Uterus (tissue), 4 donors: Measurements from ENCODE around the gene ZSCAN22. TPM values are rescaled to one million over a fixed set of nuclear protein-coding genes. Genes with fewer than 3 reads are reported as not detected.
"Not testable (repeated sequence)": the region's sequence is repeated elsewhere in the genome, so short reads cannot be mapped to it uniquely, and the experiment has no call there.

Source experiments
- DNase-seq, 2 donors: peaks; one replicate each; pipeline ENCODE4 v3.0.0-alpha.2; 2019 to 2020
- H3K27ac ChIP-seq, 2 donors: fragments of 200-600 bp; sonication (generic); 1 replicate in 1 of 2; 2 replicates in 1 of 2; pipeline ENCODE4 v1.5.1; 2016 to 2018
- H3K27me3 ChIP-seq, 2 donors: fragments of 200-600 bp; sonication (generic); one replicate each; pipeline ENCODE4 v1.5.1; 2018 to 2019; ENCODE audit warnings: control low read depth in 1 of 2
- H3K36me3 ChIP-seq, 2 donors: fragments of 200-600 bp; sonication (generic); one replicate each; pipeline ENCODE4 v1.5.1; 2019; ENCODE audit warnings: control low read depth in 1 of 2
- H3K4me1 ChIP-seq, 2 donors: fragments of 200-600 bp; sonication (generic); one replicate each; pipeline ENCODE4 v1.5.1; 2018 to 2019; ENCODE audit warnings: control low read depth in 1 of 2
- H3K4me3 ChIP-seq, 2 donors: fragments of 200-600 bp; sonication (generic); 1 replicate in 1 of 2; 2 replicates in 1 of 2; pipeline ENCODE4 v1.5.1; 2018 to 2019; ENCODE audit warnings: mild to moderate bottlenecking in 1 of 2
- H3K9me3 ChIP-seq, 2 donors: fragments of 200-600 bp; sonication (generic); one replicate each; pipeline ENCODE4 v1.5.1; 2019; ENCODE audit warnings: control low read depth in 1 of 2
- POLR2A ChIP-seq, 2 donors: fragments of 450-650 bp; IDR thresholded peaks; one replicate each; pipeline ENCODE4 v1.6.1; 2016; ENCODE audit warnings: antibody characterized with exemption in 2 of 2, mild to moderate bottlenecking in 1 of 2, moderate library complexity in 1 of 2
- intact Hi-C: fragments of 100-400 bp; cut with DNase I; formaldehyde crosslinking; loops from one replicate; pipeline ENCODE4 v1.15.1; 2023; ENCODE audit warnings: low total_unique reads
- total RNA-seq, 4 donors: library from RNA; depleted of rRNA in 3 of 4; stranded (reverse); fragments of >200 nt in 3 of 4; gene quantifications; one replicate each; pipeline versions ENCODE4 v1.1.0 to v1.2.4, GENCODE V29; 2014 to 2023
- TF ChIP-seq, protein P1 (sequence below), 4 experiments: fragments of 200-600 bp in 2 of 4; fragments of 450-650 bp in 2 of 4; sonication (generic) in 2 of 4; IDR thresholded peaks; one replicate each; pipeline ENCODE4 v1.5.1; 2016 to 2019; ENCODE audit warnings: antibody characterized with exemption in 4 of 4, mild to moderate bottlenecking in 2 of 4, moderate library complexity in 1 of 4
- donor health status: DM: yes; HTN: yes; CAD: no.

ZSCAN22 gene
- total RNA-seq, 4 donors from 2014 or later = 3.9 to 5.1 (median 4.6) TPM

DNA sequence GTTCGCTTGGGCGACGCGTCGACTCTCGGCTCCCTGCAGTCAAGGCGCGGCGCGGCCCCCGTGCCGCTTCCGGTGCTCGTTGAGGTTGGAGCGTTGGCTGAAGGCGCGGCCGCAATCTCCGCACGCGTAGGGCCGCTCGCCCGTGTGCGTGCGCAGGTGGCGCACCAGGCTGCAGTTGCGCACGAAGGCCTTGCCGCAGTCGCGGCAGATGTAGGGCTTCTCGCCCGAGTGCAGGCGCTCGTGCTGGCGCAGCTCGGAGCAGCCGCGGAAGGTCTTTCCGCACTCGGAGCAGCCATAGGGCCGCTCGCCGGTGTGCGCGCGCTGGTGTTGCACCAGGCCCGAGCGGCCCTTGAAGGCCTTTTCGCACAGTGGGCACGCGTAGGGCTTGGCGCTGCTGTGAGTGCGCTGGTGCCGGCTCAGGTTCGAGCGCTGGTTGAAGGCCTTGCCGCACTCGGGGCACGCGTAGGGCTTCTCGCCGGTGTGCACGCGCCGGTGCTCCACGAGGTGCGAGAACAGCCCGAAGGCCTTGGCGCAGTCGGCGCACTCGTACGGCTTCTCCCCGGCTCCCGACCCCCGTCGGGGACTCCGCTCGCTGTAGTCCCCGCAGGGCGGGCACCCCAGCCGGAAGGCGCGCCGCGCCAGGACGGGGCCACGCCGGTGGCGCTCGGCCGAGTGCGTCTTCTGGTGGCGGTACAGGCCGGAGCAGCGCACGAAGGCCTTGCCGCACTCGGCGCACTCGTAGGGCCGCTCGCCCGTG is 41.1 kb downstream of the ZSCAN22 start:
- TF ChIP-seq, protein P1, sequence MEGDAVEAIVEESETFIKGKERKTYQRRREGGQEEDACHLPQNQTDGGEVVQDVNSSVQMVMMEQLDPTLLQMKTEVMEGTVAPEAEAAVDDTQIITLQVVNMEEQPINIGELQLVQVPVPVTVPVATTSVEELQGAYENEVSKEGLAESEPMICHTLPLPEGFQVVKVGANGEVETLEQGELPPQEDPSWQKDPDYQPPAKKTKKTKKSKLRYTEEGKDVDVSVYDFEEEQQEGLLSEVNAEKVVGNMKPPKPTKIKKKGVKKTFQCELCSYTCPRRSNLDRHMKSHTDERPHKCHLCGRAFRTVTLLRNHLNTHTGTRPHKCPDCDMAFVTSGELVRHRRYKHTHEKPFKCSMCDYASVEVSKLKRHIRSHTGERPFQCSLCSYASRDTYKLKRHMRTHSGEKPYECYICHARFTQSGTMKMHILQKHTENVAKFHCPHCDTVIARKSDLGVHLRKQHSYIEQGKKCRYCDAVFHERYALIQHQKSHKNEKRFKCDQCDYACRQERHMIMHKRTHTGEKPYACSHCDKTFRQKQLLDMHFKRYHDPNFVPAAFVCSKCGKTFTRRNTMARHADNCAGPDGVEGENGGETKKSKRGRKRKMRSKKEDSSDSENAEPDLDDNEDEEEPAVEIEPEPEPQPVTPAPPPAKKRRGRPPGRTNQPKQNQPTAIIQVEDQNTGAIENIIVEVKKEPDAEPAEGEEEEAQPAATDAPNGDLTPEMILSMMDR (IDR thresholded peaks at IDR 0.05) = no peak
- no peak for TF ChIP-seq POLR2A (IDR thresholded peaks at IDR 0.05)
- Histone ChIP-seq H3K4me3 (no peak overlapping the region), H3K27ac (no peak overlapping the region), H3K9me3 (no peaks in the 10 kb centered on the region), H3K27me3 (no peaks in the 10 kb centered on the region), H3K4me1 (no peaks in the 10 kb centered on the region), H3K36me3 (no peaks in the 10 kb centered on the region)
- no peak for DNase-seq
- intact Hi-C loops = no loop called here

DNA sequence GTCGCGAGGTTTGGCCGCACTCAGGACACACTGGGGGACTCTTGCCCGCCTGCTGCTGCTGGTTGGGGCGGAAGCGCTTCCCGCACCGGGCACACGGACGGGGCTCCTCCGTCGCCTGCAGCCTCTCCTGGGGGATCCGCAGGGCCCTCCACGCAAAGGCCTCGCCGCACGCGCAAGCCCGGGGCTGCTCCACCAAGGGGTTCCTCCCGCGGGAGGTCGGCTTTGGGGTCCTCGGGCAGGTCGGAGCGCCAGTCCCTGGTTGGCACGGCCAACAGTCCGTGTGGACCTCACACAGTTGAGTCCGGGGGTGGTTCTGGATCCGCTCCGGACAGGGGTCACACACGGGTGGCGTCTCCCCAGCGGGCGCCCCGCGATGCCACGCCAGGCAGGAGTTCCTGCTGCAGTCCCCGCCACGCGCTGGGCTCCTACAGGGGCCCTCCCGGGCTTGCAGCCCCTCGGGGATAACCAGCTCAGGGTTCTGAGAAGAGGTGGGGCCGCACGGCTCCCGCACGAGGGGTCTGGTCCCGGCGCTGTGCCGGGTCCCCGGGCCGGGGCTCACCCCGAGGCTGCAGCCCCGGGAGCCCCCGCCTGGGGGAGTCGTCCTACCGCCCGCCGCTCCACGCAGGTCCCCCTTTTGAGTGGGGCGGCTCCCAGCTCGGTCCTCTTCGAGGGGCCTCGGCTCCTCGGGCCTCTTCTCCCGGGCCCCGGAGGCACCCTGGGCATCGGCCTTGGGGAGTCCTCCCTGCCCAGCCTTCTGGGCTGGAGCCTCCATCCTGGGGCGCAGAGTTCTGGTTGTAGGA is 42.0 kb downstream of the ZSCAN22 start:
- H3K4me3 ChIP-seq = no peak overlapping the region
- no peaks in the 10 kb centered on the region for H3K4me1 ChIP-seq
- no peak for TF ChIP-seq POLR2A (IDR thresholded peaks at IDR 0.05)
- TF ChIP-seq, protein P1 (IDR thresholded peaks at IDR 0.05) = no peak
- H3K9me3 ChIP-seq = no peaks in the 10 kb centered on the region
- intact Hi-C loops = no loop called here
- no peak overlapping the region for H3K27ac ChIP-seq
- H3K36me3 ChIP-seq = no peaks in the 10 kb centered on the region
- H3K27me3 ChIP-seq = no peaks in the 10 kb centered on the region
- DNase-seq = no peak

DNA sequence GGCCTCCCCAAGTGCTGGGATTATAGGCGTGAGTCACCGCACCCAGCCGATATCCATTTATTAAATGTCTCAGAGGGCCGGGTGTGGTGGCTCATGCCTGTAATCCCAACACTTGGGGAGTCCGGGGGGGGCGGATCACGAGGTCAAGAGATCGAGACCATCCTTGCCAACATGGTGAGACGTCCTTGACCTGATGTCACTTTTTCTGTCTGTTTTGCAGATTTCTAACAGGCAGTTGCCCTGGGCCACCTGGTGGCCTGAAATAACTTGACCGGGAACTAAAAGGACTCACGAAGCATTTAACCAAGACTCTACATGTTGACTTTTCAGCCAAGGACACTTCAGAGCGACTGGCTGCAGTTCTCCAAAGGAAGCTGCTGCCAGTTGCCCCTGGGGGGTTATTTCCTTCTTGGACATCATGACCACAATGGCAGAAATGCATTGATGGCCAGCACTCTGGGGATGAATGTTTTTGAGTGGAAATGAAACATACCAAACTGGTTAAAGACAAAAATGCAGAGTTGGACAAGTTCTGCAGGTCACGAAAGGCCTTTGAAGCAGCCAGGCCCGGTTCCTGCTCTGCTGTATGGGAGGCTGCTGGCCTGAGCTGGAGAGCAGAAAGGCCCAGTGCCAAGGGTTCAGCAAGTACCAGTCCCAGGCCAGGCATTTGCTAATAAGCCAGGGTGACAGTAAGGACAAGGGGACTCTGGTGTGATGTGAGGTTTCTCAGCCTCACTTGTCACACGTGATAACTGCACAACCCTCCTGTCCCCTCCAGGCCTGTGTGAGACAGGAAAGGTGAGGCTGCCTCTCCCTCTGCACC is 45.7 kb downstream of the ZSCAN22 start:
- H3K27ac ChIP-seq = no peak overlapping the region
- TF ChIP-seq, protein P1 (IDR thresholded peaks at IDR 0.05) = no peak
- no peak for TF ChIP-seq POLR2A (IDR thresholded peaks at IDR 0.05)
- H3K4me1 ChIP-seq = no peaks in the 10 kb centered on the region
- no peaks in the 10 kb centered on the region for H3K27me3 ChIP-seq
- no peaks in the 10 kb centered on the region for H3K36me3 ChIP-seq
- no peaks in the 10 kb centered on the region for H3K9me3 ChIP-seq
- no peak overlapping the region for H3K4me3 ChIP-seq
- DNase-seq = no peak
- intact Hi-C loops = no loop called here

DNA sequence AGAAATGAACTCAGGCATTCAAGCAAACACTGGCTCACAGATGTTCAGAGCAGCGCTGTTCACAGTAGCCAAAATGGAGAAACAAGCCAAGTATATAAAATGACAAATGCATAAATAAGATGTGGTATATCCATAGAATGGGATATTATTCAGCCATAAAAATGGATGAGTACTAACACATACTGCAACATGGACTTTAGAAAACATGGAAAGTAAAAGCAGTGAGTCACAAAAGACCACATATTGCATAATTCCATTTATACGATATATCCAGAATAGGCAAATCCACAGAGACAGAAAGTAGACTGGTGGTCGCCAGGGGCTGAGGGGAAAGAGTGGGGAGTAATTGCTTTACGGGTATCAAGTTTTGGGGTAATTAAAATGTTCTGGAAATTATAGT is 47.4 kb downstream of the ZSCAN22 start:
- Histone ChIP-seq H3K36me3 (no peaks in the 10 kb centered on the region), H3K27me3 (no peaks in the 10 kb centered on the region), H3K27ac (no peak overlapping the region), H3K4me3 (no peak overlapping the region), H3K4me1 (no peaks in the 10 kb centered on the region), H3K9me3 (no peaks in the 10 kb centered on the region)
- TF ChIP-seq, protein P1 (IDR thresholded peaks at IDR 0.05) = no peak
- no peak for TF ChIP-seq POLR2A (IDR thresholded peaks at IDR 0.05)
- intact Hi-C loops = no loop called here
- DNase-seq = no peak

DNA sequence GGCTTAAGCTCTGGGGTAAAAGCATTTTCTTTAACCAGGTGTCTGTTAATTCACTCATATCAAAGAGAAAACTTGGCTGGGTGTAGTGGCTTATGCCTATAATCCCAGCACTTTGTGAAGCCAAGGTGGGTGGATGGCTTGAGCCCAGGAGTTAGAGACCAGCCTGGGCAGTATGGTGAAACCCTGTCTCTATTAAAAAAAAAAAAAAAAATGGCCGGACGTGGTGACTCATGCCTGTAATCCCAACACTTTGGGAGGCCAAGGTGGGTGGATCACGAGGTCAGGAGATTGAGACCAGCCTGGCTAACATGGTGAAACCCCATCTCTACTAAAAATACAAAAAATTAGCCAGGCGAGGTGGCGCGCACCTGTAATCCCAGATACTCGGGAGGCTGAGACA is 49.9 kb downstream of the ZSCAN22 start:
- intact Hi-C loops, H3K4me3 ChIP-seq, DNase-seq, H3K4me1 ChIP-seq, H3K27me3 ChIP-seq, H3K36me3 ChIP-seq, H3K9me3 ChIP-seq, H3K27ac ChIP-seq: not testable (repeated sequence)
